OCI-LY1 (cell line): ENCODE data around the gene PPIE.

ENCODE experiments used
- H2AFZ ChIP-seq: fragments of 200-600 bp; sonication (generic), shearing (Covaris generic); 2 replicates; pipeline ENCODE4 v1.6.0; 2014; ENCODE audit warnings: antibody characterized with exemption, mild to moderate bottlenecking, low read length
- H3F3A ChIP-seq: fragments of 200-600 bp; sonication (generic), shearing (Covaris generic); 2 replicates; pipeline ENCODE4 v1.6.0; 2014; ENCODE audit warnings: mild to moderate bottlenecking, antibody characterized with exemption, low read length, moderate library complexity; ENCODE audit not compliant: insufficient read depth
- H3K27ac ChIP-seq: fragments of 200-600 bp; sonication (generic); 2 replicates; pipeline ENCODE4 v1.5.1; 2014; ENCODE audit warnings: low read length, mixed run types, mild to moderate bottlenecking, low read depth; ENCODE audit not compliant: poor library complexity, severe bottlenecking
- H3K27me3 ChIP-seq: fragments of 200-600 bp; sonication (generic); 2 replicates; pipeline ENCODE4 v1.6.0; 2014; ENCODE audit warnings: antibody characterized with exemption, mild to moderate bottlenecking, low read length, moderate library complexity; ENCODE audit not compliant: insufficient read depth
- H3K36me3 ChIP-seq: fragments of 200-600 bp; sonication (generic); 2 replicates; pipeline ENCODE4 v1.6.1; 2014; ENCODE audit warnings: mild to moderate bottlenecking, antibody characterized with exemption, low read length, moderate library complexity, mixed read lengths; ENCODE audit not compliant: insufficient read depth
- H3K4me1 ChIP-seq: fragments of 200-600 bp; sonication (generic); 2 replicates; pipeline ENCODE4 v1.5.1; 2014; ENCODE audit warnings: mild to moderate bottlenecking, low read length, moderate library complexity; ENCODE audit not compliant: insufficient read depth, severe bottlenecking
- H3K4me2 ChIP-seq: fragments of 200-600 bp; sonication (generic), shearing (Covaris generic); 2 replicates; pipeline ENCODE4 v1.6.1; 2014; ENCODE audit warnings: low read length
- H3K4me3 ChIP-seq: fragments of 200-600 bp; sonication (generic); 2 replicates; pipeline ENCODE4 v1.5.1; 2014; ENCODE audit warnings: low read length, low read depth, mild to moderate bottlenecking, mixed read lengths; ENCODE audit not compliant: poor library complexity, severe bottlenecking
- H3K79me2 ChIP-seq: fragments of 200-600 bp; shearing (Covaris generic); 2 replicates; pipeline ENCODE4 v1.6.1; 2016; ENCODE audit warnings: mixed run types, low read length, mixed read lengths; ENCODE audit not compliant: insufficient read depth
- H3K9ac ChIP-seq: fragments of 200-600 bp; sonication (generic), shearing (Covaris generic); 2 replicates; pipeline ENCODE4 v1.6.1; 2014; ENCODE audit warnings: mild to moderate bottlenecking, low read length, mixed read lengths
- H3K9me2 ChIP-seq: fragments of 200-600 bp; sonication (generic), shearing (Covaris generic); 2 replicates; pipeline ENCODE4 v1.6.1; 2014; ENCODE audit warnings: low read depth, mild to moderate bottlenecking, low read length, mixed read lengths
- H3K9me3 ChIP-seq: fragments of 200-600 bp; shearing (Covaris generic); 2 replicates; pipeline ENCODE4 v1.6.1; 2014; ENCODE audit warnings: low read length, mixed read lengths
- H4K20me1 ChIP-seq: fragments of 200-600 bp; sonication (generic), shearing (Covaris generic); 2 replicates; pipeline ENCODE4 v1.6.0; 2016; ENCODE audit warnings: mild to moderate bottlenecking, low read length; ENCODE audit not compliant: insufficient read depth
- CTCF ChIP-seq: fragments of 200-600 bp; sonication (generic), shearing (Covaris generic); IDR thresholded peaks from 2 replicates; pipeline ENCODE4 v1.5.1; 2017; ENCODE audit warnings: mild to moderate bottlenecking, antibody characterized with exemption, low read length, moderate library complexity, mixed read lengths
- EZH2 ChIP-seq: fragments of 200-600 bp; sonication (generic), shearing (Covaris generic); IDR thresholded peaks from 2 replicates; pipeline ENCODE4 v1.8.0; 2017; ENCODE audit warnings: borderline replicate concordance, mixed run types, mild to moderate bottlenecking, antibody characterized with exemption, low read length, moderate library complexity, mixed read lengths

The PPIE gene

GRCh38 chr1:39722495-39722894 is 16.2 kb upstream of the PPIE start:
- TF ChIP-seq EZH2 (no peak), CTCF (no peak)
- no peak overlapping the region for H2AFZ ChIP-seq
- no peaks in the 10 kb centered on the region; the same call in 1 of the 2 replicates for H3K27me3 ChIP-seq

DNA sequence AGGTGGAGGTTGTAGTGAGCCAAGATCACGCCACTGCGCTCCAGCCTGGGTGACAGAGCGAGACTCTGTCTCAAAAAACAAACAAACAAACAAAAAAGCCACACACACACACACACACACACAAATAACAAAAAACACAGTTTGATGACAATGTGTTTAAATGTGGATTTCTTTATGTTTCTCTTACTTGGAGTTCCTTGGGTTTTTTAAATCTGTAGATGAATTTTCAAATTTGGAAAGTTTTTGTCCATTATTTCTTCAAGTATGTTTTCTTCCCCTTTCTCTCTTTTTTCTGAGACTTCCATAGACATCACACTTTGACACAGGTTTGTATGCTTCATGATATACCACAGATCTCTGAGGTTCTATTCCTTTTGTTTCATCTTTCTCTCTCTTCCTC is 12.1 kb upstream of the PPIE start:
- Histone ChIP-seq H4K20me1 (no peaks in the 10 kb centered on the region), H3K27ac (no peak overlapping the region), H3F3A (no peaks in the 10 kb centered on the region), H3K9me2 (no peaks in the 10 kb centered on the region), H3K79me2 (no peaks in the 10 kb centered on the region), H3K4me2 (no peak overlapping the region), H3K4me3 (no peak overlapping the region), H3K36me3 (no peaks in the 10 kb centered on the region), H3K27me3 (no peaks in the 10 kb centered on the region; the same call in 1 of the 2 replicates), H3K9ac (no peak overlapping the region), H3K4me1 (peaks cover 12% of the 10 kb centered on the region), H3K9me3 (no peaks in the 10 kb centered on the region), H2AFZ (no peak overlapping the region)
- no peak for TF ChIP-seq CTCF
- TF ChIP-seq EZH2: no peak

More at GRCh38 chr1:39722495-39722894, 16.2 kb upstream of the PPIE start:
- H3K9me3 ChIP-seq: no peaks in the 10 kb centered on the region
- no peak overlapping the region for H3K9ac ChIP-seq
- no peaks in the 10 kb centered on the region for H3F3A ChIP-seq
- no peaks in the 10 kb centered on the region for H3K79me2 ChIP-seq
- H3K27ac ChIP-seq: no peak overlapping the region
- H3K4me3 ChIP-seq: no peak overlapping the region
- H3K36me3 ChIP-seq: no peaks in the 10 kb centered on the region
- H4K20me1 ChIP-seq: no peaks in the 10 kb centered on the region
- H3K4me1 ChIP-seq: peaks cover 4% of the 10 kb centered on the region
- no peaks in the 10 kb centered on the region for H3K9me2 ChIP-seq
- H3K4me2 ChIP-seq: no peak overlapping the region

- Histone ChIP-seq H4K20me1 (no peaks in the 10 kb centered on the region), H2AFZ (no peak overlapping the region), H3K9me3 (no peaks in the 10 kb centered on the region), H3K9me2 (no peaks in the 10 kb centered on the region), H3K9ac (no peak overlapping the region; the same call in 1 of the 2 replicates), H3K4me3 (peak overlapping the region; percentile 54), H3K36me3 (no peaks in the 10 kb centered on the region), H3K27me3 (no peaks in the 10 kb centered on the region), H3K4me2 (peak overlapping the region; percentile 65), H3F3A (no peaks in the 10 kb centered on the region), H3K4me1 (peaks cover 12% of the 10 kb centered on the region), H3K79me2 (no peaks in the 10 kb centered on the region), H3K27ac (no peak overlapping the region)
- no peak for TF ChIP-seq CTCF
- TF ChIP-seq EZH2: no peak
Measured at GRCh38 chr1:39727221-39727931, 11.3 kb upstream of the PPIE start.
